Gastrocnemius medialis (tissue), 4 donors: Measurements from ENCODE around the gene AP5B1.

Experiments
- CTCF ChIP-seq, 5 experiments: fragments of 450-650 bp in 3 of 5; fragments of 200-600 bp in 2 of 5; sonication (generic) in 2 of 5; IDR thresholded peaks in 4 of 5; conservative IDR thresholded peaks in 1 of 5; 1 replicate in 4 of 5; 2 replicates in 1 of 5; pipeline ENCODE4 v1.5.1; 2016 to 2019; ENCODE audit warnings: antibody characterized with exemption in 5 of 5, mild to moderate bottlenecking in 3 of 5, moderate library complexity in 3 of 5
- POLR2A ChIP-seq, 2 donors: fragments of 450-650 bp; IDR thresholded peaks; one replicate each; pipeline ENCODE4 v1.6.1; 2017; ENCODE audit warnings: antibody characterized with exemption in 2 of 2, mild to moderate bottlenecking in 2 of 2, moderate library complexity in 2 of 2

- no peak for TF ChIP-seq POLR2A (IDR thresholded peaks at IDR 0.05)
- peak in 1 of 5 experiments; percentile 3 for TF ChIP-seq CTCF (IDR thresholded peaks at IDR 0.05 in 4 of 5, conservative IDR thresholded peaks at IDR 0.05 in 1 of 5)
These were observed 36.1 kb downstream of the AP5B1 start for GRCh38 chr11:65744699-65745042.
